Testis (tissue), 3 donors: ENCODE measurements around the gene VENTX. TPM values are rescaled to one million over a fixed set of nuclear protein-coding genes. Genes with fewer than 3 reads are reported as not detected.
A peak's percentile ranks its signal among the peaks of the same experiment; 100 is the strongest.

ENCODE experiments used
- DNase-seq: peaks from one replicate; pipeline ENCODE4 v3.0.0-alpha.2; 2019
- H3K27ac ChIP-seq, 2 donors: fragments of 200-600 bp; sonication (generic); one replicate each; pipeline ENCODE4 v1.5.1; 2019
- H3K27me3 ChIP-seq: fragments of 200-600 bp; sonication (generic); one replicate; pipeline ENCODE4 v1.5.1; 2019
- H3K36me3 ChIP-seq: fragments of 200-600 bp; sonication (generic); one replicate; pipeline ENCODE4 v1.5.1; 2017; ENCODE audit warnings: low read depth; ENCODE audit errors: missing control alignments
- H3K4me1 ChIP-seq: fragments of 200-600 bp; sonication (generic); one replicate; pipeline ENCODE4 v1.5.1; 2019
- H3K4me3 ChIP-seq, 2 donors: fragments of 200-600 bp; sonication (generic); one replicate each; pipeline ENCODE4 v1.5.1; 2017 to 2019
- H3K9me3 ChIP-seq: fragments of 200-600 bp; sonication (generic); one replicate; pipeline ENCODE4 v1.5.1; 2017
- CTCF ChIP-seq, 3 experiments: fragments of 450-650 bp in 2 of 3; fragments of 200-600 bp in 1 of 3; sonication (generic) in 1 of 3; IDR thresholded peaks; one replicate each; pipeline ENCODE4 v1.5.1; 2016 to 2019; ENCODE audit warnings: antibody characterized with exemption in 3 of 3, mild to moderate bottlenecking in 2 of 3, moderate library complexity in 1 of 3
- POLR2A ChIP-seq: fragments of 450-650 bp; IDR thresholded peaks from one replicate; pipeline ENCODE4 v1.6.1; 2017; ENCODE audit warnings: antibody characterized with exemption, mild to moderate bottlenecking, moderate library complexity
- WGBS, 2 donors: methylation state at CpG; one replicate each; pipeline ENCODE4 v1.1.5; 2018; 5-methylcytosine and 5-hydroxymethylcytosine counted together
- intact Hi-C: fragments of 100-400 bp; cut with DNase I; formaldehyde crosslinking; loops from one replicate; pipeline ENCODE4 v1.15.1; 2023; ENCODE audit warnings: low total_unique reads
- polyA plus RNA-seq: library from polyadenylated mRNA; stranded (reverse); fragments of 350-450 nt; fragmentation: Illumina TruSeq; extraction: RNeasy Lipid Tissue Mini Kit (QIAGEN cat#74804); gene quantifications from one replicate; pipeline ENCODE4 v1.2.3, GENCODE V29; 2014; ENCODE audit warnings: low read depth, low replicate concordance; ENCODE audit not compliant: insufficient read depth
- total RNA-seq, 2 donors: library from RNA; depleted of rRNA; stranded (reverse); fragments of >200 nt; gene quantifications; one replicate each; pipeline ENCODE4 v1.2.3, GENCODE V29; 2016

The VENTX gene
- total and polyA plus RNA-seq, 3 donors from 2014 or later: 1.5 to 3.5 (median 2.2) TPM

GRCh38 chr10:133251388-133252222 lies 13.9 kb downstream of the VENTX start:
- Histone ChIP-seq H3K27ac (peak overlapping the region in 1 of 2 donors; percentile 59), H3K4me3 (no peak overlapping the region), H3K27me3 (no peaks in the 10 kb centered on the region), H3K4me1 (peaks cover 77% of the 10 kb centered on the region), H3K36me3 (no peaks in the 10 kb centered on the region), H3K9me3 (no peaks in the 10 kb centered on the region)
- no peak for TF ChIP-seq POLR2A
- TF ChIP-seq CTCF (IDR thresholded peaks at IDR 0.05): no peak
- intact Hi-C loops: no loop called here
- DNase-seq: peak; percentile 89
- 41 to 48% methylated on average over 13 to 28 of the region's 28 CpGs for WGBS, 2 donors

GRCh38 chr10:133252223-133252552 lies 14.5 kb downstream of the VENTX start:
- intact Hi-C loops: no loop called here
- DNase-seq: no peak
- Histone ChIP-seq H3K9me3 (no peaks in the 10 kb centered on the region), H3K27ac (no peak overlapping the region), H3K27me3 (no peaks in the 10 kb centered on the region), H3K4me3 (no peak overlapping the region), H3K36me3 (no peaks in the 10 kb centered on the region), H3K4me1 (peaks cover 81% of the 10 kb centered on the region)
- WGBS, 2 donors: 72 to 82% methylated on average over 12 of the region's 12 CpGs
- TF ChIP-seq POLR2A: no peak
- TF ChIP-seq CTCF (IDR thresholded peaks at IDR 0.05): no peak

GRCh38 chr10:133253361-133253955 lies 15.8 kb downstream of the VENTX start:
- Histone ChIP-seq H3K27ac (peak overlapping the region in 1 of 2 donors; percentile 53), H3K9me3 (no peaks in the 10 kb centered on the region), H3K36me3 (no peaks in the 10 kb centered on the region), H3K4me1 (peaks cover 87% of the 10 kb centered on the region), H3K27me3 (no peaks in the 10 kb centered on the region), H3K4me3 (no peak overlapping the region)
- intact Hi-C loops: no loop called here
- TF ChIP-seq POLR2A (no peak), CTCF (IDR thresholded peaks at IDR 0.05) (no peak)
- 58 to 63% methylated on average over 22 of the region's 22 CpGs for WGBS, 2 donors
- DNase-seq: no peak

- 27 to 47% methylated on average over 11 to 13 of the region's 13 CpGs for WGBS, 2 donors
- Histone ChIP-seq H3K9me3 (no peaks in the 10 kb centered on the region), H3K27me3 (no peaks in the 10 kb centered on the region), H3K27ac (peak overlapping the region in 1 of 2 donors; percentile 53), H3K4me1 (peaks cover 76% of the 10 kb centered on the region), H3K36me3 (no peaks in the 10 kb centered on the region), H3K4me3 (no peak overlapping the region)
- TF ChIP-seq CTCF (IDR thresholded peaks at IDR 0.05): no peak
- no peak for TF ChIP-seq POLR2A
- intact Hi-C loops: no loop called here
- DNase-seq: peak; percentile 81
These were observed 16.9 kb downstream of the VENTX start for GRCh38 chr10:133254421-133255120.
